Breast epithelium (tissue), 4 donors: ENCODE data around the gene OGA. TPM values are rescaled to one million over a fixed set of nuclear protein-coding genes. Genes with fewer than 3 reads are reported as not detected.

Experiments used
- DNase-seq, 2 donors: peaks; one replicate each; pipeline ENCODE4 v3.0.0-alpha.2; 2019; ENCODE audit warnings: low spot score in 2 of 2
- H3K27ac ChIP-seq, 2 donors: fragments of 200-600 bp; sonication (generic) in 1 of 2; one replicate each; pipeline ENCODE4 v1.5.1; 2016 to 2019; ENCODE audit warnings: mild to moderate bottlenecking in 1 of 2
- H3K27me3 ChIP-seq, 2 donors: fragments of 200-600 bp; sonication (generic) in 1 of 2; one replicate each; pipeline versions ENCODE4 v1.5.1 to v1.6.0; 2017 to 2019; ENCODE audit warnings: control low read depth in 1 of 2, mild to moderate bottlenecking in 1 of 2
- H3K36me3 ChIP-seq: fragments of 200-600 bp; one replicate; pipeline ENCODE4 v1.5.1; 2019
- H3K4me1 ChIP-seq, 2 donors: fragments of 200-600 bp; sonication (generic); one replicate each; pipeline ENCODE4 v1.5.1; 2016 to 2019; ENCODE audit warnings: control low read depth in 1 of 2
- H3K4me3 ChIP-seq, 3 donors: fragments of 200-600 bp; sonication (generic); 1 replicate in 2 of 3; 2 replicates in 1 of 3; pipeline ENCODE4 v1.5.1; 2016 to 2019; ENCODE audit warnings: mild to moderate bottlenecking in 3 of 3, moderate library complexity in 2 of 3
- H3K9me3 ChIP-seq, 2 donors: fragments of 200-600 bp; sonication (generic) in 1 of 2; one replicate each; pipeline ENCODE4 v1.5.1; 2016 to 2019; ENCODE audit warnings: control low read depth in 1 of 2
- POLR2A ChIP-seq: fragments of 450-650 bp; IDR thresholded peaks from one replicate; pipeline ENCODE4 v1.6.1; 2016; ENCODE audit warnings: antibody characterized with exemption, mild to moderate bottlenecking, moderate library complexity
- POLR2AphosphoS5 ChIP-seq, 3 donors: sonication (generic); formaldehyde crosslinking; IDR thresholded peaks; one replicate each; pipeline ENCODE4 v1.6.1; 2017; ENCODE audit warnings: antibody characterized with exemption in 3 of 3
- intact Hi-C: fragments of 100-400 bp; cut with DNase I; formaldehyde crosslinking; loops from one replicate; pipeline ENCODE4 v1.15.1; 2023; ENCODE audit warnings: low total_unique reads
- total RNA-seq, 3 donors: library from RNA; depleted of rRNA; stranded (reverse); fragments of >200 nt; gene quantifications; one replicate each; pipeline ENCODE4 v1.1.0, GENCODE V29; 2016
- TF ChIP-seq, protein P1 (sequence below), 3 donors: fragments of 450-650 bp; IDR thresholded peaks; one replicate each; pipeline ENCODE4 v1.5.1; 2016 to 2017; ENCODE audit warnings: antibody characterized with exemption in 3 of 3, mild to moderate bottlenecking in 3 of 3, moderate library complexity in 3 of 3

The OGA gene
- total RNA-seq, 3 donors from 2014 or later, result 169 to 200 (median 181) TPM

- DNase-seq, result no peak
- no peaks in the 10 kb centered on the region for H3K9me3 ChIP-seq
- TF ChIP-seq, protein P1, sequence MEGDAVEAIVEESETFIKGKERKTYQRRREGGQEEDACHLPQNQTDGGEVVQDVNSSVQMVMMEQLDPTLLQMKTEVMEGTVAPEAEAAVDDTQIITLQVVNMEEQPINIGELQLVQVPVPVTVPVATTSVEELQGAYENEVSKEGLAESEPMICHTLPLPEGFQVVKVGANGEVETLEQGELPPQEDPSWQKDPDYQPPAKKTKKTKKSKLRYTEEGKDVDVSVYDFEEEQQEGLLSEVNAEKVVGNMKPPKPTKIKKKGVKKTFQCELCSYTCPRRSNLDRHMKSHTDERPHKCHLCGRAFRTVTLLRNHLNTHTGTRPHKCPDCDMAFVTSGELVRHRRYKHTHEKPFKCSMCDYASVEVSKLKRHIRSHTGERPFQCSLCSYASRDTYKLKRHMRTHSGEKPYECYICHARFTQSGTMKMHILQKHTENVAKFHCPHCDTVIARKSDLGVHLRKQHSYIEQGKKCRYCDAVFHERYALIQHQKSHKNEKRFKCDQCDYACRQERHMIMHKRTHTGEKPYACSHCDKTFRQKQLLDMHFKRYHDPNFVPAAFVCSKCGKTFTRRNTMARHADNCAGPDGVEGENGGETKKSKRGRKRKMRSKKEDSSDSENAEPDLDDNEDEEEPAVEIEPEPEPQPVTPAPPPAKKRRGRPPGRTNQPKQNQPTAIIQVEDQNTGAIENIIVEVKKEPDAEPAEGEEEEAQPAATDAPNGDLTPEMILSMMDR (IDR thresholded peaks at IDR 0.05), result no peak
- TF ChIP-seq POLR2AphosphoS5 (IDR thresholded peaks at IDR 0.05) (no peak), POLR2A (no peak)
- no peaks in the 10 kb centered on the region for H3K4me1 ChIP-seq
- H3K27me3 ChIP-seq, result peaks cover 0 to 7% of the 10 kb centered on the region in 2 donors
- H3K4me3 ChIP-seq, result no peak overlapping the region
- intact Hi-C loops, result no loop called here
- H3K27ac ChIP-seq, result no peak overlapping the region
- no peaks in the 10 kb centered on the region for H3K36me3 ChIP-seq
Measured at GRCh38 chr10:101744267-101744666, 74.0 kb downstream of the OGA start.

GRCh38 chr10:101741938-101742337, 76.3 kb downstream of the OGA start:
- no peak for DNase-seq
- Histone ChIP-seq H3K4me1 (no peaks in the 10 kb centered on the region), H3K27me3 (peaks cover 0 to 7% of the 10 kb centered on the region in 2 donors), H3K4me3 (no peak overlapping the region), H3K9me3 (no peaks in the 10 kb centered on the region), H3K27ac (no peak overlapping the region), H3K36me3 (no peaks in the 10 kb centered on the region)
- intact Hi-C loops, result no loop called here
- TF ChIP-seq, protein P1 (IDR thresholded peaks at IDR 0.05), result no peak
- TF ChIP-seq POLR2A (no peak), POLR2AphosphoS5 (IDR thresholded peaks at IDR 0.05) (no peak)

- intact Hi-C loops, result no loop called here
- H3K4me1 ChIP-seq, result no peaks in the 10 kb centered on the region
- no peak overlapping the region for H3K4me3 ChIP-seq
- H3K9me3 ChIP-seq, result no peaks in the 10 kb centered on the region
- no peaks in the 10 kb centered on the region for H3K36me3 ChIP-seq
- DNase-seq, result no peak
- no peak for TF ChIP-seq POLR2AphosphoS5 (IDR thresholded peaks at IDR 0.05)
- TF ChIP-seq, protein P1 (IDR thresholded peaks at IDR 0.05), result no peak
- no peak for TF ChIP-seq POLR2A
- no peak overlapping the region for H3K27ac ChIP-seq
- peaks cover 0 to 7% of the 10 kb centered on the region in 2 donors for H3K27me3 ChIP-seq
Measured at GRCh38 chr10:101736666-101737065, 81.6 kb downstream of the OGA start.

Other genes with a start within 250 kb of the OGA start
- 10 to 100 TPM; 19.5 to 31.6 (median 20.3) TPM for gene POLL, start 230.2 kb downstream of the OGA start, total RNA-seq
- 10 to 100 TPM; 17.0 to 25.9 (median 24.7) TPM for gene DPCD, start 230.1 kb downstream of the OGA start, total RNA-seq
- gene FBXW4, start 123.3 kb downstream of the OGA start, total RNA-seq, result 10 to 100 TPM; 68.0 to 95.7 (median 74.7) TPM
- gene FGF8, start 42.3 kb downstream of the OGA start, total RNA-seq, result not detected
- gene NPM3, start 35.0 kb downstream of the OGA start, total RNA-seq, result 10 to 100 TPM; 37.3 to 61.0 (median 43.9) TPM
- 10 to 100 TPM; 11.9 to 90.4 (median 20.6) TPM for gene KCNIP2, start 25.4 kb upstream of the OGA start, total RNA-seq
- gene ARMH3, start 237.7 kb upstream of the OGA start, total RNA-seq, result 10 to 100 TPM; 18.4 to 27.4 (median 22.4) TPM
- 10 to 100 TPM; 17.4 to 22.7 (median 19.7) TPM for gene HPS6, start 246.9 kb upstream of the OGA start, total RNA-seq